ENCODE measurements around the gene RTL1. TPM values are rescaled to one million over a fixed set of nuclear protein-coding genes. Genes with fewer than 3 reads are reported as not detected.

RTL1 gene
- total and polyA plus RNA-seq, 8 donors, result not detected

DNA sequence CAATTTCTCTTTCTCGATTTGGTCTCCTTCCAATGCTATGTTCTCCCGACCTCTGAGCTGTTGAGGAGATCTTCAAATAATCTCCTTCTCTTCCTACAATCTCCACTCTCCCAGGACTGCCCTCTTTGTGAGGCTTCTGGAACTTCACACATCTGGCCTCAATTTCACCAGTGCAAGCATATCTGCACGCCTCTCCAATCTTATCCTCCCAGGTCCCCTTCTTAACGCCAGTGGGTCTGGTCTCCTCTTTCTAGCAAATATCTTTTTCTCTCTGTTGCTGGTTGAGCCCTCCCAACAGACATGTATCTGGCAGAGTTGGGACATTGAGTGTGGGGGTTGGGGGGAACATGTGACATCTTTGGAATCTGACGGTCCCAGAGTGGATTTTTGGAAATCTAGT, 17.9 kb downstream of the RTL1 start:
- H3K4me3 ChIP-seq, result no peak overlapping the region
- peaks cover 0 to 5% (median 0%) of the 10 kb centered on the region in 4 donors for H3K4me1 ChIP-seq
- WGBS, 5 donors, result 47 to 66% (median 56%) methylated on average over 5 of the region's 5 CpGs
- no peak overlapping the region for H3K27ac ChIP-seq
- DNase-seq, result peak in 1 of 2 donors; percentile 51
- H3K9me3 ChIP-seq, result peaks cover 0 to 6% (median 0%) of the 10 kb centered on the region in 4 donors
- TF ChIP-seq, protein P1, sequence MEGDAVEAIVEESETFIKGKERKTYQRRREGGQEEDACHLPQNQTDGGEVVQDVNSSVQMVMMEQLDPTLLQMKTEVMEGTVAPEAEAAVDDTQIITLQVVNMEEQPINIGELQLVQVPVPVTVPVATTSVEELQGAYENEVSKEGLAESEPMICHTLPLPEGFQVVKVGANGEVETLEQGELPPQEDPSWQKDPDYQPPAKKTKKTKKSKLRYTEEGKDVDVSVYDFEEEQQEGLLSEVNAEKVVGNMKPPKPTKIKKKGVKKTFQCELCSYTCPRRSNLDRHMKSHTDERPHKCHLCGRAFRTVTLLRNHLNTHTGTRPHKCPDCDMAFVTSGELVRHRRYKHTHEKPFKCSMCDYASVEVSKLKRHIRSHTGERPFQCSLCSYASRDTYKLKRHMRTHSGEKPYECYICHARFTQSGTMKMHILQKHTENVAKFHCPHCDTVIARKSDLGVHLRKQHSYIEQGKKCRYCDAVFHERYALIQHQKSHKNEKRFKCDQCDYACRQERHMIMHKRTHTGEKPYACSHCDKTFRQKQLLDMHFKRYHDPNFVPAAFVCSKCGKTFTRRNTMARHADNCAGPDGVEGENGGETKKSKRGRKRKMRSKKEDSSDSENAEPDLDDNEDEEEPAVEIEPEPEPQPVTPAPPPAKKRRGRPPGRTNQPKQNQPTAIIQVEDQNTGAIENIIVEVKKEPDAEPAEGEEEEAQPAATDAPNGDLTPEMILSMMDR (IDR thresholded peaks at IDR 0.05), result no peak
- TF ChIP-seq POLR2A (IDR thresholded peaks at IDR 0.05) (no peak), EP300 (IDR thresholded peaks at IDR 0.05) (no peak)
- intact Hi-C loops (cut with DNase I; ENCODE audit: low total_unique reads), result no loop called here
- H3K36me3 ChIP-seq, result peaks cover 0 to 8% (median 4%) of the 10 kb centered on the region in 4 donors
- H3K27me3 ChIP-seq, result peaks cover 0 to 14% (median 0%) of the 10 kb centered on the region in 3 donors

DNA sequence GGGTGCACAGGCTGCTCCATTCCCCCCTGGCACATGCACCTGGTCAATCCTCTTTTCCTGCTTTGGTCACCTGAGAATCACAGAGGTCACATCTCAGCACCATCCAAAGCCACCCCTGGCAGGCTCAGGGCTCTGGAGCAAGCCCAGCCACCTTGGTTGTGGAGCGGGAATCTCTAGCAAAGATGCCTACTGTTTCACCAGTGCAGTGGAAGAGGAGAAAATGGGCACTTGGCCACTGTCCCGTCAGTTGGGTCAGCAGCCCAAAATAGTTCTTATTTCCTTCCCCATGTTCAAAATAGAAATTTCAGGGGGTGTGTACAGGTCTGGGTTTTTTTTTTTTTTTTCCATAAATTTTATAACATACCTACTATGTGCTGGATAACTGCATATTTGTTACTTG, 18.3 kb downstream of the RTL1 start:
- Histone ChIP-seq H3K4me1 (peaks cover 0 to 5% (median 0%) of the 10 kb centered on the region in 4 donors), H3K27me3 (peaks cover 0 to 14% (median 0%) of the 10 kb centered on the region in 3 donors), H3K9me3 (peaks cover 0 to 6% (median 0%) of the 10 kb centered on the region in 4 donors), H3K27ac (no peak overlapping the region), H3K4me3 (no peak overlapping the region), H3K36me3 (peaks cover 0 to 8% (median 4%) of the 10 kb centered on the region in 4 donors)
- no peak for TF ChIP-seq POLR2AphosphoS5 (IDR thresholded peaks at IDR 0.05)
- no peak for TF ChIP-seq EP300 (IDR thresholded peaks at IDR 0.05)
- no peak for TF ChIP-seq POLR2A (IDR thresholded peaks at IDR 0.05)
- TF ChIP-seq, protein P1 (IDR thresholded peaks at IDR 0.05), result no peak
- intact Hi-C loops (cut with DNase I; ENCODE audit: low total_unique reads), result no loop called here
- no peak for DNase-seq
- 69 to 86% (median 83%) methylated on average over 2 of the region's 2 CpGs for WGBS, 5 donors

- intact Hi-C loops (cut with DNase I; ENCODE audit: low total_unique reads), result no loop called here
- H3K9me3 ChIP-seq, result peaks cover 0 to 6% (median 0%) of the 10 kb centered on the region in 4 donors
- DNase-seq, result no peak
- WGBS, 5 donors, result 85 to 95% (median 89%) methylated on average over 13 of the region's 13 CpGs
- no peak overlapping the region for H3K4me3 ChIP-seq
- peaks cover 0 to 5% (median 0%) of the 10 kb centered on the region in 4 donors for H3K4me1 ChIP-seq
- TF ChIP-seq POLR2A (IDR thresholded peaks at IDR 0.05) (no peak), POLR2AphosphoS5 (IDR thresholded peaks at IDR 0.05) (no peak), EP300 (IDR thresholded peaks at IDR 0.05) (no peak)
- TF ChIP-seq, protein P1 (IDR thresholded peaks at IDR 0.05), result no peak
- peaks cover 0 to 16% (median 0%) of the 10 kb centered on the region in 3 donors for H3K27me3 ChIP-seq
- H3K36me3 ChIP-seq, result peaks cover 0 to 8% (median 4%) of the 10 kb centered on the region in 4 donors
- no peak overlapping the region for H3K27ac ChIP-seq
Observed at GRCh38 chr14:100884456-100884855, 19.1 kb downstream of the RTL1 start.

- Histone ChIP-seq H3K9me3 (peaks cover 0 to 6% (median 0%) of the 10 kb centered on the region in 4 donors), H3K4me3 (no peak overlapping the region), H3K27ac (no peak overlapping the region), H3K36me3 (peaks cover 0 to 8% (median 4%) of the 10 kb centered on the region in 4 donors), H3K4me1 (peaks cover 0 to 5% (median 0%) of the 10 kb centered on the region in 4 donors), H3K27me3 (peaks cover 0 to 23% (median 0%) of the 10 kb centered on the region in 3 donors)
- 88 to 96% (median 93%) methylated on average over 6 to 11 of the region's 11 CpGs for WGBS, 5 donors
- intact Hi-C loops (cut with DNase I; ENCODE audit: low total_unique reads), result no loop called here
- TF ChIP-seq, protein P1 (IDR thresholded peaks at IDR 0.05), result no peak
- TF ChIP-seq EP300 (IDR thresholded peaks at IDR 0.05), result no peak
- no peak for TF ChIP-seq POLR2A (IDR thresholded peaks at IDR 0.05)
- TF ChIP-seq POLR2AphosphoS5 (IDR thresholded peaks at IDR 0.05), result no peak
- no peak for DNase-seq
Observed at GRCh38 chr14:100883789-100884101, 19.8 kb downstream of the RTL1 start.

Measured in stomach (tissue), 9 donors.